Measurements from ENCODE around the gene VAV2. TPM values are rescaled to one million over a fixed set of nuclear protein-coding genes. Genes with fewer than 3 reads are reported as not detected.

VAV2 gene
- total and polyA plus RNA-seq, 2 donors, result 5.4 to 9.8 TPM

GRCh38 chr9:133978899-133979272, 13.2 kb downstream of the VAV2 start:
- Histone ChIP-seq H3K36me3 (ENCODE audit: control insufficient read depth in 2 of 2, insufficient read depth in 2 of 2, low read length in 1 of 2) (no peaks in the 10 kb centered on the region), H3K4me1 (ENCODE audit: control insufficient read depth in 2 of 2, insufficient read depth in 2 of 2, low read length in 2 of 2) (no peaks in the 10 kb centered on the region), H3K27ac (ENCODE audit: low read depth in 1 of 2, low read length in 1 of 2) (no peak overlapping the region), H3K9me3 (ENCODE audit: control insufficient read depth in 2 of 2, insufficient read depth in 1 of 2, low read length in 1 of 2) (no peaks in the 10 kb centered on the region), H3K27me3 (ENCODE audit: control insufficient read depth in 2 of 2, insufficient read depth in 1 of 2, low read length in 1 of 2) (peaks cover 0 to 10% of the 10 kb centered on the region in 2 donors), H3K4me3 (ENCODE audit: low read length in 2 of 2) (no peak overlapping the region)
- DNase-seq (ENCODE audit: low read depth in 6 of 9, low spot score in 9 of 9), result no peak
- WGBS, result 86% methylated on average over 16 of the region's 16 CpGs

GRCh38 chr9:133978226-133978898, 13.8 kb downstream of the VAV2 start:
- WGBS, result 95% methylated on average over 13 of the region's 13 CpGs
- DNase-seq (ENCODE audit: low read depth in 6 of 9, low spot score in 9 of 9), result no peak
- H3K9me3 ChIP-seq (ENCODE audit: control insufficient read depth in 2 of 2, insufficient read depth in 1 of 2, low read length in 1 of 2), result no peaks in the 10 kb centered on the region
- H3K4me1 ChIP-seq (ENCODE audit: control insufficient read depth in 2 of 2, insufficient read depth in 2 of 2, low read length in 2 of 2), result no peaks in the 10 kb centered on the region
- no peaks in the 10 kb centered on the region for H3K36me3 ChIP-seq (ENCODE audit: control insufficient read depth in 2 of 2, insufficient read depth in 2 of 2, low read length in 1 of 2)
- H3K27me3 ChIP-seq (ENCODE audit: control insufficient read depth in 2 of 2, insufficient read depth in 1 of 2, low read length in 1 of 2), result peaks cover 0 to 10% of the 10 kb centered on the region in 2 donors
- no peak overlapping the region for H3K27ac ChIP-seq (ENCODE audit: low read depth in 1 of 2, low read length in 1 of 2)
- H3K4me3 ChIP-seq (ENCODE audit: low read length in 2 of 2), result no peak overlapping the region

GRCh38 chr9:133977421-133978201, 14.5 kb downstream of the VAV2 start:
- no peaks in the 10 kb centered on the region for H3K4me1 ChIP-seq (ENCODE audit: control insufficient read depth in 2 of 2, insufficient read depth in 2 of 2, low read length in 2 of 2)
- 97% methylated on average over 26 of the region's 26 CpGs for WGBS
- DNase-seq (ENCODE audit: low read depth in 6 of 9, low spot score in 9 of 9), result no peak

GRCh38 chr9:133976887-133977286, 15.2 kb downstream of the VAV2 start:
- Histone ChIP-seq H3K4me3 (ENCODE audit: low read length in 2 of 2) (no peak overlapping the region), H3K4me1 (ENCODE audit: control insufficient read depth in 2 of 2, insufficient read depth in 2 of 2, low read length in 2 of 2) (no peaks in the 10 kb centered on the region), H3K9me3 (ENCODE audit: control insufficient read depth in 2 of 2, insufficient read depth in 1 of 2, low read length in 1 of 2) (no peaks in the 10 kb centered on the region), H3K27ac (ENCODE audit: low read depth in 1 of 2, low read length in 1 of 2) (no peak overlapping the region), H3K27me3 (ENCODE audit: control insufficient read depth in 2 of 2, insufficient read depth in 1 of 2, low read length in 1 of 2) (peaks cover 0 to 10% of the 10 kb centered on the region in 2 donors), H3K36me3 (ENCODE audit: control insufficient read depth in 2 of 2, insufficient read depth in 2 of 2, low read length in 1 of 2) (no peaks in the 10 kb centered on the region)
- no peak for DNase-seq (ENCODE audit: low read depth in 6 of 9, low spot score in 9 of 9)
- WGBS, result 98% methylated on average over 9 of the region's 9 CpGs

More at GRCh38 chr9:133977421-133978201, 14.5 kb downstream of the VAV2 start:
- no peaks in the 10 kb centered on the region for H3K36me3 ChIP-seq (ENCODE audit: control insufficient read depth in 2 of 2, insufficient read depth in 2 of 2, low read length in 1 of 2)
- H3K9me3 ChIP-seq (ENCODE audit: control insufficient read depth in 2 of 2, insufficient read depth in 1 of 2, low read length in 1 of 2), result no peaks in the 10 kb centered on the region
- peaks cover 0 to 10% of the 10 kb centered on the region in 2 donors for H3K27me3 ChIP-seq (ENCODE audit: control insufficient read depth in 2 of 2, insufficient read depth in 1 of 2, low read length in 1 of 2)
- no peak overlapping the region for H3K4me3 ChIP-seq (ENCODE audit: low read length in 2 of 2)
- no peak overlapping the region for H3K27ac ChIP-seq (ENCODE audit: low read depth in 1 of 2, low read length in 1 of 2)

GRCh38 chr9:133976191-133976861, 15.8 kb downstream of the VAV2 start:
- no peak for DNase-seq (ENCODE audit: low read depth in 6 of 9, low spot score in 9 of 9)
- Histone ChIP-seq H3K27ac (ENCODE audit: low read depth in 1 of 2, low read length in 1 of 2) (no peak overlapping the region), H3K4me1 (ENCODE audit: control insufficient read depth in 2 of 2, insufficient read depth in 2 of 2, low read length in 2 of 2) (no peaks in the 10 kb centered on the region), H3K4me3 (ENCODE audit: low read length in 2 of 2) (no peak overlapping the region), H3K36me3 (ENCODE audit: control insufficient read depth in 2 of 2, insufficient read depth in 2 of 2, low read length in 1 of 2) (no peaks in the 10 kb centered on the region), H3K27me3 (ENCODE audit: control insufficient read depth in 2 of 2, insufficient read depth in 1 of 2, low read length in 1 of 2) (peaks cover 0 to 10% of the 10 kb centered on the region in 2 donors), H3K9me3 (ENCODE audit: control insufficient read depth in 2 of 2, insufficient read depth in 1 of 2, low read length in 1 of 2) (no peaks in the 10 kb centered on the region)
- 95% methylated on average over 17 of the region's 17 CpGs for WGBS

- WGBS, result 98% methylated on average over 3 of the region's 3 CpGs
- DNase-seq (ENCODE audit: low read depth in 6 of 9, low spot score in 9 of 9), result no peak
- Histone ChIP-seq H3K27ac (ENCODE audit: low read depth in 1 of 2, low read length in 1 of 2) (no peak overlapping the region), H3K4me1 (ENCODE audit: control insufficient read depth in 2 of 2, insufficient read depth in 2 of 2, low read length in 2 of 2) (no peaks in the 10 kb centered on the region), H3K36me3 (ENCODE audit: control insufficient read depth in 2 of 2, insufficient read depth in 2 of 2, low read length in 1 of 2) (no peaks in the 10 kb centered on the region), H3K9me3 (ENCODE audit: control insufficient read depth in 2 of 2, insufficient read depth in 1 of 2, low read length in 1 of 2) (no peaks in the 10 kb centered on the region), H3K27me3 (ENCODE audit: control insufficient read depth in 2 of 2, insufficient read depth in 1 of 2, low read length in 1 of 2) (peaks cover 0 to 10% of the 10 kb centered on the region in 2 donors), H3K4me3 (ENCODE audit: low read length in 2 of 2) (no peak overlapping the region)
Measured at GRCh38 chr9:133975511-133975910, 16.6 kb downstream of the VAV2 start.

GRCh38 chr9:133974631-133975341, 17.3 kb downstream of the VAV2 start:
- H3K36me3 ChIP-seq (ENCODE audit: control insufficient read depth in 2 of 2, insufficient read depth in 2 of 2, low read length in 1 of 2), result no peaks in the 10 kb centered on the region
- H3K4me3 ChIP-seq (ENCODE audit: low read length in 2 of 2), result no peak overlapping the region
- no peak overlapping the region for H3K27ac ChIP-seq (ENCODE audit: low read depth in 1 of 2, low read length in 1 of 2)
- 93% methylated on average over 20 of the region's 20 CpGs for WGBS
- H3K9me3 ChIP-seq (ENCODE audit: control insufficient read depth in 2 of 2, insufficient read depth in 1 of 2, low read length in 1 of 2), result no peaks in the 10 kb centered on the region
- no peaks in the 10 kb centered on the region for H3K4me1 ChIP-seq (ENCODE audit: control insufficient read depth in 2 of 2, insufficient read depth in 2 of 2, low read length in 2 of 2)
- H3K27me3 ChIP-seq (ENCODE audit: control insufficient read depth in 2 of 2, insufficient read depth in 1 of 2, low read length in 1 of 2), result peaks cover 0 to 8% of the 10 kb centered on the region in 2 donors
- no peak for DNase-seq (ENCODE audit: low read depth in 6 of 9, low spot score in 9 of 9)

- Histone ChIP-seq H3K27ac (ENCODE audit: low read depth in 1 of 2, low read length in 1 of 2) (no peak overlapping the region), H3K9me3 (ENCODE audit: control insufficient read depth in 2 of 2, insufficient read depth in 1 of 2, low read length in 1 of 2) (no peaks in the 10 kb centered on the region), H3K4me3 (ENCODE audit: low read length in 2 of 2) (no peak overlapping the region), H3K36me3 (ENCODE audit: control insufficient read depth in 2 of 2, insufficient read depth in 2 of 2, low read length in 1 of 2) (no peaks in the 10 kb centered on the region), H3K27me3 (ENCODE audit: control insufficient read depth in 2 of 2, insufficient read depth in 1 of 2, low read length in 1 of 2) (peaks cover 0 to 3% of the 10 kb centered on the region in 2 donors), H3K4me1 (ENCODE audit: control insufficient read depth in 2 of 2, insufficient read depth in 2 of 2, low read length in 2 of 2) (no peaks in the 10 kb centered on the region)
- WGBS, result 93% methylated on average over 22 of the region's 22 CpGs
- no peak for DNase-seq (ENCODE audit: low read depth in 6 of 9, low spot score in 9 of 9)
Measured at GRCh38 chr9:133973791-133974630, 18.1 kb downstream of the VAV2 start.
